T1000 (cell line): Measurements from ENCODE around the gene STK32A.
A peak's percentile ranks its signal among the peaks of the same experiment; 100 is the strongest.

Experiments
- DNase-seq: peaks from one replicate; lab custom pipeline; 2025; ENCODE audit warnings: mixed read lengths; lab: John Stamatoyannopoulos, UW

Gene STK32A

GRCh38 chr5:147259837-147260236 lies 25.0 kb downstream of the STK32A start:
- DNase-seq = no peak

DNA sequence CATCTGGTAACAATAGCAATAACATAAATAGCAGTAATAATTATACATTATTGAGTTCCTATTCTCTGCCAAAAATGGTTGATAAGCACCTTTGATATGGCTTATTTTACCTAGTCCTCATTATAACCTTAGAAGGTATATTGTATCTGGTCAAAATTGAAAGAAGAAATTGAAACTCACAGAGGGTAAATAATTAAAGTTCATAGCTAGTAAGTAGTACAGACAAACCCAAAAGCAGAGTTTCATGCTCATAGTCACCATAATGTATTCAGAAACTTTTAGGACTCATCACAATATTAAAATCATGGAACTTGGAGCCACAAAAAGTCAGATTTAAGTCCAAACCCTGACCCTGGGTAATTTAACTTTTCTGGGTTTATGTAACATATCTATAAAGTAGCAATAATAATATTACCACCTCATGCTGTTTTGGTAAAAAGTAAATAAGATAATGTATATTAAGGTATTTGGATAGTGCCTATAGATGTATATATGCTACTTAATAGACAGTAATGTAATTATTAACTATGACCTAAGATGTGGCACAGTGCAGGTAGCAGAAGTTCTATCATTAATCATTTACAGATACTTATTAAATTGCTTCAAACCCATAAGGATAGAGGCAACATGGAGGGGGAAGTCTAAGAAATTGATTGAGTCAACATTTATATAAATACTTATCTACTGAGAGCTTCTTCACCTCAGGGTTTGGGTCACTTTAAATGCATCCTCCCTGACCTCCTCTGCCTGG lies 32.4 kb downstream of the STK32A start:
- no peak for DNase-seq

DNA sequence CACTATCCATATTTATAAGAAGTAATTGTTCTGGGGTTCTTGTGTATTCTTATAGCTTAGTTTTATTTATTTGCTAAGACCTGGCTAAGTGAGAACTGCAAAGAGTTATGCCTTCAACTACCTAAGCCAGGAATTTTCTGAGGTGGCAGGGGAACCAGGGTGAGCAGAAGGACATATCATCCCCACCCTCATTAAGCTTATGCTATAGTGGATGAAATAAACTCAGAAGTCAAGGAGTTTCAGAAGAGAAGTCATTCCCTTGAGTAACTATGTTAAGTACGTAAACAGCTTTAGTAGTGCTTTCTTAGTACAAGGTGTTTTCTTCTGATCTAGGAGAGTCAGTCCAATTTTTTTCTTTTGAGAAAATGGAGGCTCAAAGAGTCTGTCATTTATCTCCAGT lies 41.7 kb downstream of the STK32A start:
- no peak for DNase-seq

- no peak for DNase-seq
Observed at GRCh38 chr5:147286296-147286695, 51.5 kb downstream of the STK32A start.

- no peak for DNase-seq
Observed at GRCh38 chr5:147287110-147287509, 52.3 kb downstream of the STK32A start.

DNA sequence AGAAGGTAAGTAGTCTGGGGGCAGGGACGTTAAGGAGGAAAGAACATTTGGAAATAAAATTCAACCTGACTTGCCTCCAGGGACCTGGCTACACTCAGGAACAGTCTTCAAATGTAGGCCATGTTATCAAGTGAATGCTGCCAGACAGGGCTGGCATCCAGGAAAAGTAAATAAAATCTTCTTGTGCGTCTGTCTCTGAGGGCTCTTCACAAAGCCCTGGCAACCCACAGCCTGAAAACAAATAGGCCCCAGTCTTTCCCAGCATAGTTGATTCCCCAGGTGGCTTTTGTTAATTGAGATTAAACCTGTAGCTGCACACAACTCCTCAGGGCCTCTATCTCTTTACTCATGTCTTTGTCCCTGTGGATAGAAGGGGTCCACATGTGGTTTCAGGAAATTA lies 55.4 kb downstream of the STK32A start:
- no peak for DNase-seq

DNA sequence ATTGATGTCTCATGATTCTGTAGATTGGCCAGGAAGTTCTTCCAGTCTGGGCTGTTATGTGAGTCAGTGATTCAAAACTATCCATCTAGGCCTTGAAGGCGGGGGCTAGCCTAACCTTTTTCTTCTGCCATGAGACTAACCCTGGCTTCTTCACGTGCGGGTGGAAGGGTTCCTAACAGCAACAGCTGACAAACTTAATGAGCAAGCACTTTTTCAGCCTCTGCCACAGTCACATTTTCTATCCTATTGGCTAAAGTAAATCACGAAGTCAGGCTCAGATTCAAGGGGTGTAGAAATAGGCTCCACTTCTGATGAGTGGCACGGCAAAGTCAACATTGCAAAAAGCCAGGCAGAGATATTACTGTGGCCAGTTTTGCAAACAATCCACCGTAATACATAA lies 68.4 kb downstream of the STK32A start:
- DNase-seq = no peak

GRCh38 chr5:147303976-147304375 lies 69.2 kb downstream of the STK32A start:
- peak; percentile 31 for DNase-seq

- DNase-seq = no peak
Observed at GRCh38 chr5:147305147-147305546, 70.3 kb downstream of the STK32A start.

- no peak for DNase-seq
Observed at GRCh38 chr5:147306351-147306750, 71.5 kb downstream of the STK32A start.

DNA sequence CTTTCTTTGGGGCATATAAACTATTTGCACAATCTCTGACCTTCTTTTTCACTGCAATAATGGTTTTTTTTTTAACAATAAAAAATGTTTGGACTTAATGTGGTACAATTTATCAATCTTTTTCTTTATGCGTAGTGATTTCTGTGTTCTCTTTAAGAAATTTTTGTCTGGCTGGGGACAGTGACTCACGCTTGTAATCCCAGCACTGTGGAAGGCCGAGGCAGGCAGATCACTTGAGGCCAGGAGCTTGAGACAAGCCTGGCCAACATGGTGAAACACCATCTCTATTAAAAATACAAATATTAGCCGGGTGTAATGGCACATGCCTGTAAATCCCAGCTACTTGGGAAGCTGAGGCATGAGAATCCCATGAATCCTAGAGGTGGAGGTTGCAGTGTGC lies 72.3 kb downstream of the STK32A start:
- no peak for DNase-seq

- no peak for DNase-seq
Observed at GRCh38 chr5:147309621-147310020, 74.8 kb downstream of the STK32A start.

DNA sequence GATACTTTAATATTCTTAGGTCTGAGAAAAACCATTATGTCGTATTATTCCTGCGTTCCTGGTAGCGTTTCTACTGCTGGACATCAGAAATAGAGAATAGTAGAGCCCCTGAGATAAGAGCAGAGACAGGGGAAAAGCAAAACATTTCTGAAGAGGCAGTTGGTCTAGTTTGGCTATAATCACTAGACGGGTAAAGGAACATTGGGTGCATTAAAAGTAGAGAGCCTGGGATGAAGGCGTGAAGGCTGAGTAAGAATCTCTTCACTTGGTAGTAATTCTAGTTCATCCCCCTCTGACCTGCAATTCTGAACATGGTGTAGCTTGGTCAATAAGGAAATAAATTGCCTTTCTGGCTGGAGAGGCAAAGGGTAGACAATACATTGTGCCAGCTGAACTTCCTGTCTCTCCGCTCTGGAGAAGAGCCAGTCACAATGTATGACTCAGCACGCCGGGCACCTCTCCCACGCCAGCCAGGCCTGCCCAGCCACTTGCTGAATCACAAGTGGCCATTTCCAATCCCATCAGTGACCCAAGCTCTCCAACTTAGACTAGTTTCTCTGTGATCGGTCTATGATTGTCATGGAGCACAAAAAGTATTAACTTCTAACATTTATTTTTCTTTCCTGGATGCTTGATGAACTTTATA lies 75.4 kb downstream of the STK32A start:
- peak; percentile 63 for DNase-seq

DNA sequence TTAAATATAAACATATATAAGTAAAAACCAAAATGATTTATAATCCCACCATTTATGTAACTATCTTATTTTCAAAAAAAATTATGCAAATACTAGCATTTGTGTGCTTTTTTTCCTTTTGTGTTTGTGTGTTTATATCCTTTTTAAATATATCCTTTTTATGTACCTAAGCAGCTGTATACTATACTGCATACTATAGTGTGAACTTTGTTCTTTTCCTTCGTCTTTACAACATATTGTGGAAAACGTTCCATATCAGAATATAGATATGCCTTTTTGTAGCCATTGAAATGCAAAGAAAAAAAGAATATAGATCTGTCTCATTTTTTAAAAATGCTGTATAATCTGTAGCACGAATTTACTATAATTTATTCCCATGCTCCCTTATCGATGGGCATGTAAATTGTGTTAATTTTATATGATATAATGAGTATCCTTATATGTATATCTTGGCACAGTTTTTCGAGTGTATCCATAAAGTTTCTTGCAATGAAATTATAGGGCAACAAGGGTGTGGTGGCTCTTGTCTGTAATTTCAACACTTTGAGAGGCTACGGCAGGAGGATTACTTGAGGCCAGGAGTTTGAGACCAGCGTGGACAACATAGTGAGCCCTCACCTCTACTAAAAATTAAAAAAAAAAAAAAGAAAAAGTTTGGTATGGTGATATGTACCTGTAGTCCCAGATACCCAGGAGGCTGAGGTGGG lies 83.3 kb downstream of the STK32A start:
- DNase-seq = no peak

GRCh38 chr5:147321569-147321968 lies 86.7 kb downstream of the STK32A start:
- DNase-seq = no peak

DNA sequence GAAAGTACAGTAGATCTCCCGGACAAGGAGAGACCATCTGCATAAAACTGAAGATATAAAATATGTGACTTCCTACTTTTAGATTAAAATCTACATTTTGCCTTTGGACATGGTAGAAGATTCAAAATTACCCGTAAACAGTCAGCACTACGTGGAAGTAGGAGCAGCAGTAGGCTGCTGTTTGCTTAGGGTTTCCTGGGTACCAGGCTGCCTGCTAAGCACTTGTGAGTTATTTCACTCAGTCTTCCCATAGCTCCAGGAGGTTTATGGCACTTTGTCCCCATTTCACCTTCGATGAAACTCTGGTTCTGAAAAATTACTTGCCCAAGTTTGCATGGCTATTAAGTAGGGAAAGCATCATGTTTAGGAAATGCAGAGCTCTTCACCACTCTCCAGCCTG lies 92.6 kb downstream of the STK32A start:
- DNase-seq = no peak

- DNase-seq = no peak
Observed at GRCh38 chr5:147327905-147328304, 93.1 kb downstream of the STK32A start.

GRCh38 chr5:147332658-147333057 lies 97.8 kb downstream of the STK32A start:
- no peak for DNase-seq

DNA sequence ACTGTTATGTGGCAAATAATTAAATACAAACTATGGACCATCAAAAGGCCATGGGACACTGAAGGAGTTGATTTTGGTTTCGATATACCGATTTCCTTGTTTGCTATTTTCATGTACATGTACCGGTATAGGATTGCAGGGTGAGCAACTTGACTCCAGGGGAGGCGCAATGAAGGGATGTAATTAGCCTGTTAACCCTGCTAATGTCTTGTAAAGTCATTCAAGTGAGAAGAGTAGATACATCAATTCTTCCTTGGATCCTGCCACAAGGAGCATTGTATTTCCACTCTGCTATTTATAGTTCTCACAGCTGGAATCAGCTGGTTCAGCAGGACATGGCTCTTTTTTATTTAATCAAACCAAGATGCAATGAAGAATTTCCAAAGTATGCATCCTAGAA lies 102.0 kb downstream of the STK32A start:
- DNase-seq = no peak

DNA sequence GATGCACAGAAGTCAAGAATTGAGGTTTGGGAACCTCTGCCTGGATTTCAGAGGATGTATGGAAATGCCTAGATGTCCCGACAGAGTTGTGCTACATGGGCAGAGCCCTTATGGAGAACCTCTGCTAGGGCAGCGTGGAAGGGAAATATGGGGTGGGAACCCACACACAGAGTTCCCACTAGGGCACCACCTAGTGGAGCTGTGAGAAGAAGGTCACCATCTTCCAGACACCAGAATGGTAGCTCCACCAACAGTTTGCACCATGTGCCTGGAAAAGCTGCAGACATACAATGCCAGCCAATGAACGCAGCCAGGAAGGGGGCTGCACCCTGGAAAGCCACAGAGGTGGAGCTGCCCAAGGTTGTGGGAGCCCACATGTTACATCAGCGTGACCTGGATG lies 104.5 kb downstream of the STK32A start:
- no peak for DNase-seq

- DNase-seq = no peak
Observed at GRCh38 chr5:147340941-147341340, 106.1 kb downstream of the STK32A start.

- DNase-seq = no peak
Observed at GRCh38 chr5:147341345-147341744, 106.5 kb downstream of the STK32A start.

DNA sequence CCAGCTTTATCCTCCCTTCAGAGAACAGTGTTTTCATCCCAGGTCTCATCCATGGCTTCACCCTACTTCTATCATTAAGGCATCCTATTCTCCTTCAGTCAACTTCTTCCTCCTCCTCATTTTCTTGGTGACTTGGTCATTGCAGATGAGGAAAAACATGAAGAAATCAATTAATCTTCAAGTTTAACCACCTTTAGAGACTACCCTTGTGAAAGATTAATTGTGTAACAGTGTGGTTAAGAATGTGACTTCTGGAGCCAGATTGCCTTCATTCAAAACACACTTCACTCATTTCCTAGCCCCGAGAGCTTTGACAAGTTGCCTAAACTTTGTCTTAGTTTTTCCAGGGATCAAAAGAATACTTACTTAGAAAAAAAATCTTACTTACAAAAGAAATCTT lies 110.0 kb downstream of the STK32A start:
- no peak for DNase-seq
